Measurements from ENCODE around the gene GTF3C2. TPM values are rescaled to one million over a fixed set of nuclear protein-coding genes. Genes with fewer than 3 reads are reported as not detected.

Gene GTF3C2
- total RNA-seq, 1 donor from 2014 or later = 54.9 TPM

GRCh38 chr2:27381577-27382181, 25.1 kb upstream of the GTF3C2 start:
- H3K4me3 ChIP-seq (ENCODE audit: low read depth, low read length) = no peak overlapping the region
- DNase-seq (ENCODE audit: low read depth) = no peak
- peaks cover under 1% of the 10 kb centered on the region for H3K36me3 ChIP-seq (ENCODE audit: control insufficient read depth, insufficient read depth, low read length)
- no peaks in the 10 kb centered on the region for H3K27me3 ChIP-seq (ENCODE audit: control insufficient read depth, insufficient read depth, low read length)
- no peak for TF ChIP-seq CTCF (IDR thresholded peaks at IDR 0.05; ENCODE audit: insufficient read depth, low read length, poor library complexity, severe bottlenecking)

DNA sequence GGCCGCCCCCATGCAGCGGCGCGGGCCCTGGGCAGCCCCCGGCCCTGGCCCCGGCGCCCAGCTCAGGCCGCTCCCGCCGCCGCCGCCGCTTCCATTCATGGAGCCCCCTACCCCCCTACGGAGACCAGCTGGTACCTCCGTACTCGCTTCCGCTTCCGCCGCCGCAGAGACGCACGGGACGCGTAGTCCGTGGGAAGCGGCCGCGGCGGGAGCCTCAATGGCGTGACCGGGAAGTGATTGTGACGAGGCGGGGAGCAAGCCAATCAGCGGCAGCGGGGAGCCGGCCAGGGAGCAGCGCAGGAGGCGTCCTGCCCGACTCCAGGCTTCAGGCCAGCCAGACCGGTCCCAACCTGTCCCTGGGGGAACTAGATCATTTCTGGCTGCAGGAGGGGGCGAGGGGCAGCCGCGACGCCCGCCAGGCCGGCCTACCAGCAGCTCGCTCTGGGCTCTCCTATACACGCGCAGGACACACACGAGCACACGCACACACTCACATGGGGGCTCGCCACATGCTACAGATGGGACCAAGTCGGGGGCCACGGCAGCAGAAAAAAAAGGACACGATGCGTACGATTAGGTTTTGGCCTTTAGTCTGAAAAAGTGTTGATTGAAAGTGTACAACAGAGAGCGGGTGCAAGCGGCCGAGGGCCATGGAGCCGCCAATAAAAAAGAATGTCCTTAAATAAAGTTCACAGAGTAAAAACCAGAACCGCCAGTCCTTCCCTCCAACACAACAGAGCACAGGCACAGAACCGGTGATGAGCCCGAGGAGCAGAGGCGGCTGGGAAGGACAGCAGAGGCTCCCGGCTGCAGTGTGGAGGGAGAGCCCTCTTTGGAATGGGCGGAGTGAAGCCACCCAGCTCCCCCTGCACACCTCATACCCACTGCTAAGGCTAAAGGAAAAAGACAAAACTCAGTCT, 24.3 kb upstream of the GTF3C2 start, which contains the start of gene ZNF513:
Gene ZNF513, minus strand, starts transcription at position 109 of the 920 bp plus-strand sequence. CDS start 208 bp downstream, outside the sequence.
- Histone ChIP-seq H3K4me3 (ENCODE audit: low read depth, low read length) (peak within 1 kb of the TSS; percentile 74), H3K27me3 (ENCODE audit: control insufficient read depth, insufficient read depth, low read length) (no peaks in the 10 kb centered on the region), H3K36me3 (ENCODE audit: control insufficient read depth, insufficient read depth, low read length) (peaks cover 4% of the 10 kb centered on the region)
- peak; percentile 64 for DNase-seq (ENCODE audit: low read depth)
- TF ChIP-seq CTCF (IDR thresholded peaks at IDR 0.05; ENCODE audit: insufficient read depth, low read length, poor library complexity, severe bottlenecking) = no peak

GRCh38 chr2:27379836-27380625, 23.5 kb upstream of the GTF3C2 start:
- DNase-seq (ENCODE audit: low read depth) = no peak
- H3K27me3 ChIP-seq (ENCODE audit: control insufficient read depth, insufficient read depth, low read length) = no peaks in the 10 kb centered on the region
- H3K4me3 ChIP-seq (ENCODE audit: low read depth, low read length) = peak overlapping the region; percentile 74
- TF ChIP-seq CTCF (IDR thresholded peaks at IDR 0.05; ENCODE audit: insufficient read depth, low read length, poor library complexity, severe bottlenecking) = no peak
- H3K36me3 ChIP-seq (ENCODE audit: control insufficient read depth, insufficient read depth, low read length) = peaks cover 4% of the 10 kb centered on the region

- H3K36me3 ChIP-seq (ENCODE audit: control insufficient read depth, insufficient read depth, low read length) = peaks cover 4% of the 10 kb centered on the region
- no peak for DNase-seq (ENCODE audit: low read depth)
- TF ChIP-seq CTCF (IDR thresholded peaks at IDR 0.05; ENCODE audit: insufficient read depth, low read length, poor library complexity, severe bottlenecking) = no peak
- H3K4me3 ChIP-seq (ENCODE audit: low read depth, low read length) = peak overlapping the region; percentile 74
- no peaks in the 10 kb centered on the region for H3K27me3 ChIP-seq (ENCODE audit: control insufficient read depth, insufficient read depth, low read length)
Observed at GRCh38 chr2:27379383-27379835, 22.8 kb upstream of the GTF3C2 start.

GRCh38 chr2:27378809-27379290, 22.3 kb upstream of the GTF3C2 start:
- TF ChIP-seq CTCF (IDR thresholded peaks at IDR 0.05; ENCODE audit: insufficient read depth, low read length, poor library complexity, severe bottlenecking) = no peak
- H3K36me3 ChIP-seq (ENCODE audit: control insufficient read depth, insufficient read depth, low read length) = peaks cover 4% of the 10 kb centered on the region
- no peak for DNase-seq (ENCODE audit: low read depth)
- no peaks in the 10 kb centered on the region for H3K27me3 ChIP-seq (ENCODE audit: control insufficient read depth, insufficient read depth, low read length)
- H3K4me3 ChIP-seq (ENCODE audit: low read depth, low read length) = no peak overlapping the region

Measured in kidney epithelial cell (primary cell).